HL-60 (cell line): ENCODE data around the gene IL17D.

Source experiments
- DNase-seq, 2 experiments: peaks; one replicate each; pipeline ENCODE4 v3.0.0-alpha.2; 2010 to 2020; ENCODE audit warnings: low read depth in 1 of 2, low spot score in 1 of 2
- H3K27ac ChIP-seq: fragments of 250-450 bp; sonication (Bioruptor Pico); replicated peaks from 2 replicates; pipeline ENCODE4 v1.5.1; 2020; ENCODE audit warnings: mild to moderate bottlenecking, moderate library complexity
- H3K27me3 ChIP-seq: fragments of 250-450 bp; sonication (Bioruptor Pico); 2 replicates; pipeline ENCODE4 v1.5.1; 2021; ENCODE audit warnings: mild to moderate bottlenecking, moderate library complexity; ENCODE audit not compliant: insufficient read depth, poor library complexity, severe bottlenecking
- H3K4me3 ChIP-seq: replicated peaks from 2 replicates; pipeline ENCODE4 v1.5.1; 2011; ENCODE audit warnings: mild to moderate bottlenecking, control low read depth, low read length; ENCODE audit not compliant: insufficient read depth
- CTCF ChIP-seq: IDR thresholded peaks from one replicate; pipeline ENCODE4 v1.5.1; 2011; ENCODE audit warnings: low read length, control low read depth, inconsistent platforms; ENCODE audit not compliant: insufficient read depth
- GABPA ChIP-seq: IDR thresholded peaks from 2 replicates; pipeline ENCODE4 v1.6.1; 2012; ENCODE audit warnings: low read depth
- POLR2AphosphoS5 ChIP-seq: IDR thresholded peaks from 2 replicates; pipeline ENCODE4 v1.6.1; 2012; ENCODE audit warnings: low read depth
- REST ChIP-seq: IDR thresholded peaks from 2 replicates; pipeline ENCODE4 v1.6.1; 2012; ENCODE audit warnings: low read depth; ENCODE audit not compliant: insufficient replicate concordance
- SPI1 ChIP-seq: IDR thresholded peaks from 2 replicates; pipeline ENCODE4 v1.6.1; 2012; ENCODE audit warnings: low read depth, mild to moderate bottlenecking, borderline replicate concordance

IL17D gene

GRCh38 chr13:20686167-20686566 is 17.3 kb upstream of the IL17D start:
- no peak for DNase-seq
- H3K4me3 ChIP-seq, result no peak overlapping the region
- TF ChIP-seq REST (no peak), SPI1 (no peak), GABPA (no peak), POLR2AphosphoS5 (no peak), CTCF (no peak)
- no peaks in the 10 kb centered on the region for H3K27me3 ChIP-seq
- no peak overlapping the region for H3K27ac ChIP-seq

- TF ChIP-seq REST (no peak), POLR2AphosphoS5 (no peak), CTCF (no peak), GABPA (no peak), SPI1 (no peak)
- Histone ChIP-seq H3K27ac (no peak overlapping the region), H3K4me3 (no peak overlapping the region), H3K27me3 (no peaks in the 10 kb centered on the region)
- DNase-seq, result no peak
Measured at GRCh38 chr13:20686863-20687579, 16.5 kb upstream of the IL17D start.

GRCh38 chr13:20689291-20689690 is 14.2 kb upstream of the IL17D start:
- Histone ChIP-seq H3K27ac (no peak overlapping the region), H3K27me3 (no peaks in the 10 kb centered on the region), H3K4me3 (no peak overlapping the region)
- TF ChIP-seq POLR2AphosphoS5 (no peak), GABPA (no peak), REST (no peak), CTCF (no peak), SPI1 (no peak)
- no peak for DNase-seq
